Fibroblast of villous mesenchyme (primary cell): ENCODE data around the gene PDE1A. TPM values are rescaled to one million over a fixed set of nuclear protein-coding genes. Genes with fewer than 3 reads are reported as not detected.

ENCODE experiments used
- DNase-seq: peaks from one replicate; pipeline ENCODE4 v3.0.0-alpha.2; 2010; ENCODE audit warnings: low read depth
- H3K4me3 ChIP-seq: 2 replicates; pipeline ENCODE4 v1.5.1; 2011; ENCODE audit warnings: low read depth, mild to moderate bottlenecking, low read length
- CTCF ChIP-seq: IDR thresholded peaks from 2 replicates; pipeline ENCODE4 v1.5.1; 2012; ENCODE audit warnings: low read depth, mild to moderate bottlenecking, low read length; ENCODE audit not compliant: insufficient read depth
- total RNA-seq: library from RNA; depleted of rRNA; stranded (reverse); fragments of >200 nt; gene quantifications from 2 replicates; pipeline ENCODE4 v1.2.3, GENCODE V29; 2012

The PDE1A gene
- total RNA-seq, 1 donor = 1.7 TPM

- no peak for TF ChIP-seq CTCF
- DNase-seq = no peak
- H3K4me3 ChIP-seq = no peak overlapping the region
Observed at GRCh38 chr2:182191061-182191460, 235.8 kb downstream of the PDE1A start.

- H3K4me3 ChIP-seq = no peak overlapping the region
- no peak for TF ChIP-seq CTCF
- DNase-seq = no peak
Observed at GRCh38 chr2:182187130-182187529, 239.7 kb downstream of the PDE1A start.

- peak; percentile 62 for TF ChIP-seq CTCF
- H3K4me3 ChIP-seq = no peak overlapping the region
- peak; percentile 53 for DNase-seq
Observed at GRCh38 chr2:182186132-182186735, 240.6 kb downstream of the PDE1A start.

GRCh38 chr2:182182436-182182835, 244.4 kb downstream of the PDE1A start:
- no peak for TF ChIP-seq CTCF
- DNase-seq = no peak
- no peak overlapping the region for H3K4me3 ChIP-seq

GRCh38 chr2:182181381-182181780, 245.5 kb downstream of the PDE1A start:
- TF ChIP-seq CTCF = no peak
- DNase-seq = no peak
- H3K4me3 ChIP-seq = no peak overlapping the region

GRCh38 chr2:182179176-182179575, 247.7 kb downstream of the PDE1A start:
- TF ChIP-seq CTCF = no peak

More at GRCh38 chr2:182179176-182179575, 247.7 kb downstream of the PDE1A start:
- H3K4me3 ChIP-seq = no peak overlapping the region
- DNase-seq = no peak
